Esophagus (tissue), 2 donors: Measurements from ENCODE around the gene RPL36A. TPM values are rescaled to one million over a fixed set of nuclear protein-coding genes. Genes with fewer than 3 reads are reported as not detected.

Experiments
- H3K27ac ChIP-seq, 2 donors: one replicate each; pipeline ENCODE4 v1.5.1; 2013; ENCODE audit warnings: low read depth in 2 of 2, mild to moderate bottlenecking in 2 of 2, inconsistent platforms in 1 of 2, low read length in 1 of 2, moderate library complexity in 1 of 2
- H3K27me3 ChIP-seq, 2 donors: one replicate each; pipeline ENCODE4 v1.6.1; 2013; ENCODE audit warnings: low read length in 2 of 2, control low read depth in 1 of 2, mild to moderate bottlenecking in 1 of 2; ENCODE audit not compliant: insufficient read depth in 2 of 2, control insufficient read depth in 1 of 2
- H3K36me3 ChIP-seq, 2 donors: one replicate each; pipeline ENCODE4 v1.6.1; 2013; ENCODE audit warnings: low read length in 1 of 2; ENCODE audit not compliant: control insufficient read depth in 2 of 2, insufficient read depth in 2 of 2
- H3K4me1 ChIP-seq, 2 donors: one replicate each; pipeline ENCODE4 v1.6.1; 2013; ENCODE audit warnings: low read length in 1 of 2; ENCODE audit not compliant: control insufficient read depth in 2 of 2, insufficient read depth in 2 of 2
- H3K4me3 ChIP-seq, 2 donors: one replicate each; pipeline ENCODE4 v1.5.1; 2013; ENCODE audit warnings: low read length in 2 of 2, mild to moderate bottlenecking in 2 of 2, low read depth in 1 of 2, moderate library complexity in 1 of 2
- H3K9me3 ChIP-seq, 2 donors: one replicate each; pipeline ENCODE4 v1.6.1; 2013; ENCODE audit warnings: mild to moderate bottlenecking in 2 of 2, low read depth in 1 of 2, low read length in 1 of 2, moderate library complexity in 1 of 2; ENCODE audit not compliant: control insufficient read depth in 2 of 2, insufficient read depth in 1 of 2
- WGBS, 2 donors: extraction: QIAGEN DNeasy Blood & Tissue Kit; methylation state at CpG; one replicate each; pipeline ENCODE4 v1.1.7; 2013; 5-methylcytosine and 5-hydroxymethylcytosine counted together
- polyA plus RNA-seq, 2 donors: library from polyadenylated mRNA; stranded (reverse); fragments of 200-250 nt; gene quantifications; one replicate each; pipeline ENCODE4 v1.2.3, GENCODE V29; 2013
- donor health status: healthy with polysubstance abuse.
- donor health status: Bipolar disorder and iron deficiency.

Gene RPL36A
- polyA plus RNA-seq, 2 donors, result 2,702 to 2,895 TPM

DNA sequence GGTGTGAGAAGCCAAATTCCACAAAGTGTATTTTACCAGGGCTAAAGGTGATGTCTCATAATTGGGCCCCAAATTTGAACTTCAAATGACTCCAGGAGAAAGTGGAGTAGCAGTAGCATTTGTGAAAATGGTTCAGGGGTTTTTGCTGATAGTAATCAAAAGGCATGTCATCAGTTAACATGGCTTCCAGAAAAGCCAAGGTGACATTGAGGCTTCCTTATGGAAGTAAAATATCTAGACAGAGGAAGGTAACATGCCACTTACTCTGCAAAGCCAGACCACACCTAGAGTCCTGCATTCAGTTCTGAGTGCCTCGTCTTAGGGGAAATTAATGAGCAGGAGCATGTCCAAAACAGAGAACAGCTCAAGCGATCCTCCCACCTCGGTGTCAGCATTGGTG, 2.2 kb upstream of the RPL36A start:
- Histone ChIP-seq H3K27me3 (no peaks in the 10 kb centered on the region), H3K36me3 (no peaks in the 10 kb centered on the region), H3K9me3 (no peaks in the 10 kb centered on the region), H3K27ac (no peak overlapping the region), H3K4me3 (no peak overlapping the region), H3K4me1 (no peaks in the 10 kb centered on the region)
- WGBS, 2 donors, result 90 to 91% methylated on average over 3 of the region's 3 CpGs

GRCh38 chrX:101391831-101392230, 1.0 kb downstream of the RPL36A start:
- Histone ChIP-seq H3K4me3 (peak overlapping the region; percentile 52 to 54), H3K4me1 (no peaks in the 10 kb centered on the region), H3K27me3 (peaks cover 0 to 2% of the 10 kb centered on the region in 2 donors), H3K36me3 (no peaks in the 10 kb centered on the region), H3K27ac (peak overlapping the region in 1 of 2 donors; percentile 89), H3K9me3 (no peaks in the 10 kb centered on the region)
- 31 to 54% methylated on average over 6 of the region's 6 CpGs for WGBS, 2 donors

DNA sequence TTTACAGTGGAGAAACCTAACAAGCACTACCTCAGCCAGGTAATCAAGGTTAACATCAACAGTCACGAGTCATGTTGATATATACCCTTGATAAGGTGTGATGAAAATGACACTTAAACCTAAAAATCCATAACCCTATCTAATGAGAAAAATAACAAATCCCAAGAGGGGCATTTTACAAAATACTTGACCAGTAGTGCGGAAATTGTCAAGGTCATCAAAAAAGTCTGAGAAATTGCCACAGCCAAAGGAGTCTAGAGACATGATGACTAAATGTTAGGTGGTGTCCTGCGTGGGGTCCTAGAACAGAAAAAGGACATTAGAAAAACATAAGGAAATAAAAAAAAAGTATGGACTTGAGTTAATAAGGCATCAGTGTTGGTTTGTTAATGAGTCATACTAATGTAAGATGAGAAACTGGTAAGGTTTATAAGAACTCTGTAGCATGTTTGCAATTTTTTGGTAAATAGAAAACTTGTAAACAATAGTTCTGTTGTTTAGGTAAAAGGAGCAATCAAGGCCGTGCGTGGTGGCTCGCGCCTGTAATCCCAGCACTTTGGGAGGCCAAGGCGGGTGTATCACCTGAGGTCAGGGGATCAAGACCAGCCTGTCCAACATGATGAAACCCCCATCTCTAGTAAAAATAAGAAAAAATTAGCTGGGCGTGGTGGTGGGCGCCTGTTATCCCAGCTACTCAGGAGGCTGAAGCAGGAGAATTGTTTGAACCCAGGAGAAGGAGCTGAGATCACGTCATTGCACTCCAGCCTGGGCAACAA, 2.9 kb downstream of the RPL36A start:
- no peaks in the 10 kb centered on the region for H3K9me3 ChIP-seq
- H3K27me3 ChIP-seq, result peaks cover 0 to 2% of the 10 kb centered on the region in 2 donors
- WGBS, 2 donors, result 84 to 85% methylated on average over 11 of the region's 11 CpGs

DNA sequence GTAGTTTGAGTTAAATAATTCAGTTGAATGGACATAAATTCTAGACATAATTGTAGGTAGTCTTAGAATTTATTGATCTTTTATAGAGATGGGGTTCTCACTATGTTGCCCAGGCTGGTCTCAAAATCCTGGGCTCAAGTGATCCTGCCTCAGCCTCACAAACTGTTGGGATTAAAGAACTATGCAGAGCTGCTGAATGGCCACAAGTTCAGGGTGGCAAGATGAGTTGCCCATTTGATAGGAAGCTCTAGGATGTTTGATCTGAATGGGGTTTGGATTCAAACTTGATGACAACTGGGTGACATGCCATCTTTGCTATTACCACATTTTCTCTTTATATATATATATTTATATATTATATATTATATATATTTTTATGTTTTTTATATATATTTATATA, 3.6 kb downstream of the RPL36A start:
- Histone ChIP-seq H3K27ac (no peak overlapping the region), H3K4me1 (no peaks in the 10 kb centered on the region), H3K27me3 (peaks cover 0 to 2% of the 10 kb centered on the region in 2 donors), H3K36me3 (no peaks in the 10 kb centered on the region), H3K9me3 (no peaks in the 10 kb centered on the region), H3K4me3 (no peak overlapping the region)

More for the DNA sequence above, 2.9 kb downstream of the RPL36A start:
- Histone ChIP-seq H3K27ac (no peak overlapping the region), H3K36me3 (no peaks in the 10 kb centered on the region), H3K4me1 (no peaks in the 10 kb centered on the region), H3K4me3 (no peak overlapping the region)

- no peaks in the 10 kb centered on the region for H3K36me3 ChIP-seq
- H3K4me3 ChIP-seq, result no peak overlapping the region
- H3K27me3 ChIP-seq, result peaks cover 0 to 2% of the 10 kb centered on the region in 2 donors
- no peak overlapping the region for H3K27ac ChIP-seq
- 77 to 78% methylated on average over 1 of the region's 1 CpG for WGBS, 2 donors
- no peaks in the 10 kb centered on the region for H3K4me1 ChIP-seq
- H3K9me3 ChIP-seq, result no peaks in the 10 kb centered on the region
Measured at GRCh38 chrX:101395789-101396188, 5.0 kb downstream of the RPL36A start.

DNA sequence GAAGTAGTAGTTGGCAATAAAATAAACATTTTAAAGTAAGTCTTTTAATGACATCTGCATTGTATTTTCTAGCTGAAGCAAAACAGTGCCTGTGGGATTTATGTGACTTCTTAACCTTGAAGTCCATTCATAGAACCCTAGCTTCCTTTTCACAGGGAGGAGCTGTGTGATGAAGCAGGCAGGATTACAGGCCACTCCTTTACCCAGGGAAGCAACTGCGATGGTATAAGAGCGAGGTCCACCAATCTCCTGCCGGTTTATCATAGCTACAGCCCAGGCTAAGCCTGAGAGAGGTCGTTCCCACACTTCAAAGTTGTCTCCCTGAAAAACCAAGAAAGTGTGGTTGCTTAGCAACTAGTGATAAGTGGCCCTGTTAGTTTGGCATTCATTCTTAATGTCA, 7.0 kb downstream of the RPL36A start:
- Histone ChIP-seq H3K27me3 (peaks cover 0 to 2% of the 10 kb centered on the region in 2 donors), H3K4me3 (no peak overlapping the region), H3K36me3 (no peaks in the 10 kb centered on the region), H3K9me3 (no peaks in the 10 kb centered on the region), H3K4me1 (no peaks in the 10 kb centered on the region), H3K27ac (no peak overlapping the region)
- 33 to 37% methylated on average over 4 of the region's 4 CpGs for WGBS, 2 donors

- Histone ChIP-seq H3K27me3 (peaks cover 0 to 2% of the 10 kb centered on the region in 2 donors), H3K36me3 (no peaks in the 10 kb centered on the region), H3K4me3 (no peak overlapping the region), H3K9me3 (peaks cover 0 to 3% of the 10 kb centered on the region in 2 donors), H3K27ac (no peak overlapping the region), H3K4me1 (no peaks in the 10 kb centered on the region)
- 79 to 90% methylated on average over 4 of the region's 4 CpGs for WGBS, 2 donors
Measured at GRCh38 chrX:101398694-101399093, 7.9 kb downstream of the RPL36A start.

DNA sequence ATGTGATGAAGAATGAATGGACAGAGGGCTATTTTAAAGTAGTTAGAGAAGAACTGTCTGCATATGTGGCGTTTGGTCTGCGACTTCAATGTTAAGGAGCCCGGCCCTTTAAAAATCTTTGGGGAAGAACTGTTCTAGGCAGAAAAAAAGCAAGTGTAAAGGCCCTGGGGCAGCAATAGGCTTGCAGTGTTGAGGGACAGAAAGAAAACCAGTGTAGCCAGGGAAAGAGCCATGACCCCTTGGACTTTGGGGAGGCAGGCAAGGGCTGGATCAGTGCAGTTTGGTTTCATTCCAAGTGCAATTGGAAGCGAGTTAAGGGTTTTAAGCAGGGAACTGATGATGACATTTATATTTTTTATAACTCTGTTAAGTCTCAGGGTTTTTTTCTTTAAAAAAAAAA, 9.0 kb downstream of the RPL36A start:
- WGBS, 2 donors, result 90 to 93% methylated on average over 4 of the region's 4 CpGs
- Histone ChIP-seq H3K4me1 (no peaks in the 10 kb centered on the region), H3K9me3 (peaks cover 0 to 3% of the 10 kb centered on the region in 2 donors), H3K36me3 (no peaks in the 10 kb centered on the region), H3K4me3 (no peak overlapping the region), H3K27me3 (peaks cover 0 to 2% of the 10 kb centered on the region in 2 donors), H3K27ac (no peak overlapping the region)

- Histone ChIP-seq H3K27ac (peak overlapping the region; percentile 90 to 92), H3K9me3 (peaks cover 0 to 3% of the 10 kb centered on the region in 2 donors), H3K4me1 (no peaks in the 10 kb centered on the region), H3K36me3 (peaks cover 0 to 2% of the 10 kb centered on the region in 2 donors), H3K4me3 (peak overlapping the region; percentile 47 to 62), H3K27me3 (no peaks in the 10 kb centered on the region)
- WGBS, 2 donors, result 0 to 30% methylated on average over 15 of the region's 15 CpGs
Measured at GRCh38 chrX:101407167-101407747, 16.4 kb downstream of the RPL36A start.
